ENCODE results near the gene UFM1. TPM values are rescaled to one million over a fixed set of nuclear protein-coding genes. Genes with fewer than 3 reads are reported as not detected.
A peak's percentile ranks its signal among the peaks of the same experiment; 100 is the strongest.

UFM1 gene
- total and polyA plus RNA-seq, 2 of the 13 experiments (the other 11 are each of a cell fraction or from before 2014, with no cell fraction given): 42.6 to 47.0 TPM

DNA sequence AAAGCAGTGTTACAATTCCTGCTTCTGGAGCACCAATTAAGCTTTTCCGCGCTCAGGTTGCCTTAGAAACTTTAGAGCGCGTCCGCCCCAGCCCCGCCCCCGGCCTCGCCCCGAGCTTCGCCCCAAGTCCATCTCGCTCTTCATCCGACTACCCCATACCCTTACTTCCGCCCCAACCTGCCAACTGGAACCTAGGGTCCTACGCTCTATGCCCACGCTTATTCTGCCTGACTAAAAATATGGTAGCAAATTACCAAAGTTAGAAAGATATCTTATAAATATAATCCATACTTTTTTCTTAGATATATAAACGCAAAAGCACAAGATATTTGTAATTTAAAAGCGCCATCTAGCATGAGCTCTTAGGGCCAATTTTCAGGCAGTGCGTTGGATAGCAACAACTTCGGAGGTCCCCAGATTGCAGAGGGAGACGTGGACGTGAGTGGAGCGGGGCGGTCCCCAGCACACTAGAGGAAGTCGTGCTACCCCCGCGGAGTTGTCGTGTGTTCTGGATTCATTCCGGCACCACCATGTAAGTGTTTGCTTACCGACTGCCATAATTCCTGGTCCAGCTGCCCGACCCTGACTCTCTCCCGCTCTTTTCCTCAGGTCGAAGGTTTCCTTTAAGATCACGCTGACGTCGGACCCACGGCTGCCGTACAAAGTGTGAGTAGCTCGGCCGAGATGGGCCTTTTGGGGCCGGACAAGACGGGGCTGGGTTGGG is at the start of gene UFM1 (continued):
- TF ChIP-seq BORCS8-MEF2B (CRISPR knock-in tag; IDR thresholded peaks at IDR 0.05) (0 out of 2 replicates have a peak, but pooled peaks have one; percentile 32), RFX1 (IDR thresholded peaks at IDR 0.05) (no peak; the same call in 1 of the 2 replicates), ZNF879 (CRISPR knock-in tag; IDR thresholded peaks at IDR 0.05) (no peak), ZNF34 (CRISPR knock-in tag; IDR thresholded peaks at IDR 0.05; ENCODE audit: borderline replicate concordance) (no peak), ZMYM2 (CRISPR knock-in tag; IDR thresholded peaks at IDR 0.05) (no peak), HOXA9 (CRISPR knock-in tag; IDR thresholded peaks at IDR 0.05; ENCODE audit: borderline replicate concordance) (no peak), HCFC1 (IDR thresholded peaks at IDR 0.05; ENCODE audit: low read depth, low read length) (0 out of 2 replicates have a peak, but pooled peaks have one; percentile 17), ZNF326 (CRISPR knock-in tag; IDR thresholded peaks at IDR 0.05; ENCODE audit: borderline replicate concordance) (no peak), ARID2 (CRISPR knock-in tag; IDR thresholded peaks at IDR 0.05; ENCODE audit: borderline replicate concordance) (no peak), SALL2 (CRISPR knock-in tag; IDR thresholded peaks at IDR 0.05) (no peak), NBN (conservative IDR thresholded peaks at IDR 0.05) (no peak), DNMT3B (CRISPR knock-in tag; conservative IDR thresholded peaks at IDR 0.05) (no peak), ZNF484 (CRISPR knock-in tag; IDR thresholded peaks at IDR 0.05; ENCODE audit: borderline replicate concordance, low read depth) (no peak), ZNF746 (CRISPR knock-in tag; IDR thresholded peaks at IDR 0.05) (peak; percentile 49; the same call in 1 of the 2 replicates), MLLT10 (CRISPR knock-in tag; IDR thresholded peaks at IDR 0.05) (no peak), ZSCAN20 (CRISPR knock-in tag; IDR thresholded peaks at IDR 0.05; ENCODE audit: borderline replicate concordance) (no peak), ZNF256 (CRISPR knock-in tag; conservative IDR thresholded peaks at IDR 0.05) (no peak)
- TF ChIP-seq, protein P1, sequence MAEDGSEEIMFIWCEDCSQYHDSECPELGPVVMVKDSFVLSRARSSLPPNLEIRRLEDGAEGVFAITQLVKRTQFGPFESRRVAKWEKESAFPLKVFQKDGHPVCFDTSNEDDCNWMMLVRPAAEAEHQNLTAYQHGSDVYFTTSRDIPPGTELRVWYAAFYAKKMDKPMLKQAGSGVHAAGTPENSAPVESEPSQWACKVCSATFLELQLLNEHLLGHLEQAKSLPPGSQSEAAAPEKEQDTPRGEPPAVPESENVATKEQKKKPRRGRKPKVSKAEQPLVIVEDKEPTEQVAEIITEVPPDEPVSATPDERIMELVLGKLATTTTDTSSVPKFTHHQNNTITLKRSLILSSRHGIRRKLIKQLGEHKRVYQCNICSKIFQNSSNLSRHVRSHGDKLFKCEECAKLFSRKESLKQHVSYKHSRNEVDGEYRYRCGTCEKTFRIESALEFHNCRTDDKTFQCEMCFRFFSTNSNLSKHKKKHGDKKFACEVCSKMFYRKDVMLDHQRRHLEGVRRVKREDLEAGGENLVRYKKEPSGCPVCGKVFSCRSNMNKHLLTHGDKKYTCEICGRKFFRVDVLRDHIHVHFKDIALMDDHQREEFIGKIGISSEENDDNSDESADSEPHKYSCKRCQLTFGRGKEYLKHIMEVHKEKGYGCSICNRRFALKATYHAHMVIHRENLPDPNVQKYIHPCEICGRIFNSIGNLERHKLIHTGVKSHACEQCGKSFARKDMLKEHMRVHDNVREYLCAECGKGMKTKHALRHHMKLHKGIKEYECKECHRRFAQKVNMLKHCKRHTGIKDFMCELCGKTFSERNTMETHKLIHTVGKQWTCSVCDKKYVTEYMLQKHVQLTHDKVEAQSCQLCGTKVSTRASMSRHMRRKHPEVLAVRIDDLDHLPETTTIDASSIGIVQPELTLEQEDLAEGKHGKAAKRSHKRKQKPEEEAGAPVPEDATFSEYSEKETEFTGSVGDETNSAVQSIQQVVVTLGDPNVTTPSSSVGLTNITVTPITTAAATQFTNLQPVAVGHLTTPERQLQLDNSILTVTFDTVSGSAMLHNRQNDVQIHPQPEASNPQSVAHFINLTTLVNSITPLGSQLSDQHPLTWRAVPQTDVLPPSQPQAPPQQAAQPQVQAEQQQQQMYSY (CRISPR knock-in tag; IDR thresholded peaks at IDR 0.05): no peak
- TF ChIP-seq, protein P2, sequence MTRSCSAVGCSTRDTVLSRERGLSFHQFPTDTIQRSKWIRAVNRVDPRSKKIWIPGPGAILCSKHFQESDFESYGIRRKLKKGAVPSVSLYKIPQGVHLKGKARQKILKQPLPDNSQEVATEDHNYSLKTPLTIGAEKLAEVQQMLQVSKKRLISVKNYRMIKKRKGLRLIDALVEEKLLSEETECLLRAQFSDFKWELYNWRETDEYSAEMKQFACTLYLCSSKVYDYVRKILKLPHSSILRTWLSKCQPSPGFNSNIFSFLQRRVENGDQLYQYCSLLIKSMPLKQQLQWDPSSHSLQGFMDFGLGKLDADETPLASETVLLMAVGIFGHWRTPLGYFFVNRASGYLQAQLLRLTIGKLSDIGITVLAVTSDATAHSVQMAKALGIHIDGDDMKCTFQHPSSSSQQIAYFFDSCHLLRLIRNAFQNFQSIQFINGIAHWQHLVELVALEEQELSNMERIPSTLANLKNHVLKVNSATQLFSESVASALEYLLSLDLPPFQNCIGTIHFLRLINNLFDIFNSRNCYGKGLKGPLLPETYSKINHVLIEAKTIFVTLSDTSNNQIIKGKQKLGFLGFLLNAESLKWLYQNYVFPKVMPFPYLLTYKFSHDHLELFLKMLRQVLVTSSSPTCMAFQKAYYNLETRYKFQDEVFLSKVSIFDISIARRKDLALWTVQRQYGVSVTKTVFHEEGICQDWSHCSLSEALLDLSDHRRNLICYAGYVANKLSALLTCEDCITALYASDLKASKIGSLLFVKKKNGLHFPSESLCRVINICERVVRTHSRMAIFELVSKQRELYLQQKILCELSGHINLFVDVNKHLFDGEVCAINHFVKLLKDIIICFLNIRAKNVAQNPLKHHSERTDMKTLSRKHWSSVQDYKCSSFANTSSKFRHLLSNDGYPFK (CRISPR knock-in tag; IDR thresholded peaks at IDR 0.05; ENCODE audit: borderline replicate concordance): no peak
- TF ChIP-seq, protein P3, sequence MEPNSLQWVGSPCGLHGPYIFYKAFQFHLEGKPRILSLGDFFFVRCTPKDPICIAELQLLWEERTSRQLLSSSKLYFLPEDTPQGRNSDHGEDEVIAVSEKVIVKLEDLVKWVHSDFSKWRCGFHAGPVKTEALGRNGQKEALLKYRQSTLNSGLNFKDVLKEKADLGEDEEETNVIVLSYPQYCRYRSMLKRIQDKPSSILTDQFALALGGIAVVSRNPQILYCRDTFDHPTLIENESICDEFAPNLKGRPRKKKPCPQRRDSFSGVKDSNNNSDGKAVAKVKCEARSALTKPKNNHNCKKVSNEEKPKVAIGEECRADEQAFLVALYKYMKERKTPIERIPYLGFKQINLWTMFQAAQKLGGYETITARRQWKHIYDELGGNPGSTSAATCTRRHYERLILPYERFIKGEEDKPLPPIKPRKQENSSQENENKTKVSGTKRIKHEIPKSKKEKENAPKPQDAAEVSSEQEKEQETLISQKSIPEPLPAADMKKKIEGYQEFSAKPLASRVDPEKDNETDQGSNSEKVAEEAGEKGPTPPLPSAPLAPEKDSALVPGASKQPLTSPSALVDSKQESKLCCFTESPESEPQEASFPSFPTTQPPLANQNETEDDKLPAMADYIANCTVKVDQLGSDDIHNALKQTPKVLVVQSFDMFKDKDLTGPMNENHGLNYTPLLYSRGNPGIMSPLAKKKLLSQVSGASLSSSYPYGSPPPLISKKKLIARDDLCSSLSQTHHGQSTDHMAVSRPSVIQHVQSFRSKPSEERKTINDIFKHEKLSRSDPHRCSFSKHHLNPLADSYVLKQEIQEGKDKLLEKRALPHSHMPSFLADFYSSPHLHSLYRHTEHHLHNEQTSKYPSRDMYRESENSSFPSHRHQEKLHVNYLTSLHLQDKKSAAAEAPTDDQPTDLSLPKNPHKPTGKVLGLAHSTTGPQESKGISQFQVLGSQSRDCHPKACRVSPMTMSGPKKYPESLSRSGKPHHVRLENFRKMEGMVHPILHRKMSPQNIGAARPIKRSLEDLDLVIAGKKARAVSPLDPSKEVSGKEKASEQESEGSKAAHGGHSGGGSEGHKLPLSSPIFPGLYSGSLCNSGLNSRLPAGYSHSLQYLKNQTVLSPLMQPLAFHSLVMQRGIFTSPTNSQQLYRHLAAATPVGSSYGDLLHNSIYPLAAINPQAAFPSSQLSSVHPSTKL (CRISPR knock-in tag; IDR thresholded peaks at IDR 0.05): peak; percentile 11; the same call in 1 of the 2 replicates

Measured in HepG2 (cell line).